Activated CD4-positive, CD25-positive, alpha-beta regulatory T cell treated with anti-CD3 and anti-CD28 coated beads, Interleukin-2, amount 50 U/mL, for 72 hours (primary cell): Measurements from ENCODE around the gene LSM2.

Source experiments
- DNase-seq: peaks from one replicate; pipeline ENCODE4 v3.0.0; 2021

The LSM2 gene

GRCh38 chr6:31775633-31776484, 30.9 kb downstream of the LSM2 start:
- DNase-seq = no peak

DNA sequence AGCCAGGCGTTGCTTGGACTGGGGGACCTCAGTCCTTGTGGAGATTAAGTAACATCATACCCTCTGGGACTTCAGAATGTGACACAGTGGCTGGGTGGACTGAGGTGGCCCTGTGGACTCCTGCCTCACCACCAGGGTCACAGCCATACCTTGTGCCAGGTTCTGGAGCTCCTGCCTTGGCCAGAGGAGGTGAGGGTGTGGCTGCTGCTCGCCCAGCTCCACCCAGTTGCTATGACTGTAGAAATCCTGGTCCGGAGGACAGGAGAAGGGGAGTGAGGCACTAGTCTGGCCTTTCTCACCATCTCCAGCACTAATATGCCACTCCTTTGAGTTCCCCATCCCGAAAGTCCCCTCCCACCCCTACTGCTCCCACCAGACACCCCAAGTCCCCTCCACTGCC, 31.6 kb downstream of the LSM2 start:
- no peak for DNase-seq

DNA sequence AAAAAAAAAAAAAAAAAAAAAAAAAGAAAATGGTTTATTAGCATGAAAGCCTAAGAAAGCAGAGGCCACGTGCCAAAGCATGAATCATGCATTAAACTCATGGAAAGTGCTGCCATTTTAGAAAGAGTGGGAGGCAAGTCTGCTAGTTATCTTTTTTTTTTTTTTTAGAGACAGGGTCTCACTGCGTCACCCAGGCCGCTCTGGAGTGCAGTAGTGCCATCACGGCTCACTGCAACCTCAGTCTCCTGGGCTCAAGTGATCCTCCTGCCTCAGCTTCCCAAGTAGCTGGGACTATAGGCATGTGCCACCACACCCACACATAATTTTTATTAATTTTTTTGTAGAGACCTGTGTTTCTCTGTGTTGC, 34.8 kb downstream of the LSM2 start:
- no peak for DNase-seq

- no peak for DNase-seq
Measured at GRCh38 chr6:31770860-31771259, 35.9 kb downstream of the LSM2 start.

GRCh38 chr6:31769684-31770371, 36.9 kb downstream of the LSM2 start:
- peak; percentile 78 for DNase-seq

GRCh38 chr6:31768363-31769257, 38.2 kb downstream of the LSM2 start:
- no peak for DNase-seq

DNA sequence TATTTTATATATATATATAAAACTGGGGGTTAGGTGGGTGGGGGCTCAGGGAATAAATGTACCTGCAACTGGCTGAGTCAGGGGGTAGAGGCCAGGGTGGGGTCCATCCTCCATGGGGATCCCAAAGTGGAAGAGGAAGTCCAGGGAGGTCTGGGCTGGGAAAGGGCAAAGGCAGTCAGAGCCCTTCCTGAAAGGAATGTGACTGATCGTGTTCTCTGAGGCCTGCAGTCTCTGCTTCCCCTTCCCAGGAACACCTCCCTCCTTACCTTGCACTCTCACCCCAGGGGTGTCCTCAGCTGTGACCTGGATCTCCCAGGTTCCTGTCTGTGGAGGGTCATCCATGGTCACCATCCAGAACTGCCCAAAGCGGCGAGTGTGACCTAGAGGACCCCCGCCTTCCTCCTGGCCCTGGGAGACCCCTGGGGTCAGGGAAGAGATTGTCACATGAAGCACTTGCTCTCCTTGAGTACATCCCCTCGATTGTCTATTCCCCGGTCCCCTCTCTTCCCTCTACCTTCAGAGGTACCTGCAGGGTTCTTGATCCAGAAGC, 39.6 kb downstream of the LSM2 start:
- no peak for DNase-seq

GRCh38 chr6:31765910-31766794, 40.6 kb downstream of the LSM2 start:
- no peak for DNase-seq

DNA sequence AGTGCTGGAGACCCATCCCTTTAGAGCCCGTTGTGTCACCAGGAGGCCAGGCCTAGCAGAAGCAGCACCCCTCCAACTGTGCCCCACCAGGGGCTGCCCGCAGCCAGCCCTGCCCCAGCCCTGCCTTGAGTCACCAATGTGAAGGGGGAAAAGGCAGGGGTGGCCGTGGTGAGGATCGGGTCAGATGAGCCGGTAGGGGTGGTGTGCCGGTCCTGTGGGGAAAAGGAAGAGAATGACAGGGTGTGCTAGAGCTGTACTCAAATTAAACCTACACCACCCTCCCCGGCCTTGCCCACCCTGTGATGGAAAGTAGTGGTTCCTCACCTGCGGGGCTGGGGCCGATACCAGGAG, 41.2 kb downstream of the LSM2 start:
- DNase-seq = no peak

DNA sequence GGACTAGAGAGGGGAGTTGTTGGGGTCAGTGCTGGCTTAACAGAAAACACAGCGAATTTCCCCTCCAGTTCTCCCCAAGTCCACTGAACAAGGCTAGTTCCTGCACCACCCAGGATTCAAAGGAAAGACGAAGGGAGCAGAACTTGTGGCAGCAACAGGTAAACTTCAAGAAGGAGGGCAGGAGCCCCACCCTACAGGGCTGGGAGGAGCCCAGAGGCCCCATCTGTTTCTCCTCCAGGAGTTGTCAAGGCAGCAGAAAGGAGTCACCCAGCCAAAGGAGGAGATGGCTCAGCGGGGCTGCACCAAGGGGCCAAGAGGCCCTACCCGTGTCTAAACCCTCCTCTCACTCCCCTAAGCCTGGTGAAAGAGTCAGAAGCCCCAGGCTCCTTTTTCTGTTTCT, 42.6 kb downstream of the LSM2 start:
- no peak for DNase-seq

DNA sequence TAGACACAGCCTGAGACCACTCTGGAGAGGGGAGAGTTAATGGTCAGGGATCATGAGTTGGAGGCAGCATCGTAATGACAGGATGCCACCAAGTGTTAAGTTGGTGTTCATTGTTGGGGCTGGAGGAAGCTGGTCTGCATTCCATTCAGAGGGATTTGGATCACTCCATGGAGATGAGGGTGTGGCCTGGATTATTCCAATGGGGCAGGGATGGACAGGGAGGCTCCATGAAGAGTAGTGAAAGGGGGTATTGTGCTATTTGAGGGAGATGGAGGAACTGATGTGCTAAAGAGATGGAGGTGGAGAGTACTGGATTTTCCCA, 43.2 kb downstream of the LSM2 start:
- no peak for DNase-seq

- no peak for DNase-seq
Measured at GRCh38 chr6:31762878-31763618, 43.7 kb downstream of the LSM2 start.

- DNase-seq = no peak
Measured at GRCh38 chr6:31762356-31762755, 44.4 kb downstream of the LSM2 start, which contains the start of gene SAPCD1. SAPCD1 (plus strand) TSS chr6:31762656; CDS start chr6:31763055, 399 bp downstream.

GRCh38 chr6:31761343-31761742, 45.4 kb downstream of the LSM2 start:
- DNase-seq = no peak

DNA sequence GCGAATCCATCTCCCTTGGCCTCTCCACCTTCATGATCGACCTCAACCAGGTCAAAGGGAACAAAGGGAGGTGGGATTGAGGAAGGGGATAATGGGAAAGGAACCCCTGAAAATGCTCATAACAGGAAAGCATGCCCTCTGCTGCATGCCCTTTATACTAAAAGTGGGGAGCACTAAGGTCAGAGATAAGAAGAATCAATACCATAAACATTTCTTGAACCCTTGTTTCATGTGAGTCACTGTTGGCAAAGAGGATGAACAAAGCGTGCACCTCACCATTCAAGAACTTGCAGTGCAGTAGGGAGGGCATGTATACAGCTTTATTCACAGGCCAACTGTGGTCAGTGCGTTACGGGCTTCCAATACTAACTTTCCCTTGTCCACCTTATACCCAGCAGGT, 46.0 kb downstream of the LSM2 start:
- no peak for DNase-seq

DNA sequence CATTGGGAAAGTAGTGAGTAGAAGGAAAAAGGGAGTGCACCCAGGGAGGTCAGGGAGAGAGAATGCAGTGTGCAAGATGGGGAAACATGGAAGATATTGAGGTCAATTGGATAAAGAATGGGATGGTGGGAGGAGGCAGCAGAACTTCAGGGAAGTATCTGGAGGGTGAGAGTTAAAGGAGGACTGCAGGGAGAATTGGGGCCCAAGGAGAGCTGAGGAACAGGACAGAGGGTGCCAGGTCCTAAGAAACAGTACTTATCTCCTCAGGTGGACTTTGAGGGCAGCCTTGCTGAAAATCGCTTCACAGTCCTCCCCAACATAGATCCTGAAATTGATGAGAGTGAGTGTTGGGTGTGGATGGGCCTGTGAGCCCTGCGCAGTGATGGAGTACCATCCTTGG, 48.5 kb downstream of the LSM2 start:
- DNase-seq = no peak

GRCh38 chr6:31752739-31753319, 53.9 kb downstream of the LSM2 start:
- no peak for DNase-seq

DNA sequence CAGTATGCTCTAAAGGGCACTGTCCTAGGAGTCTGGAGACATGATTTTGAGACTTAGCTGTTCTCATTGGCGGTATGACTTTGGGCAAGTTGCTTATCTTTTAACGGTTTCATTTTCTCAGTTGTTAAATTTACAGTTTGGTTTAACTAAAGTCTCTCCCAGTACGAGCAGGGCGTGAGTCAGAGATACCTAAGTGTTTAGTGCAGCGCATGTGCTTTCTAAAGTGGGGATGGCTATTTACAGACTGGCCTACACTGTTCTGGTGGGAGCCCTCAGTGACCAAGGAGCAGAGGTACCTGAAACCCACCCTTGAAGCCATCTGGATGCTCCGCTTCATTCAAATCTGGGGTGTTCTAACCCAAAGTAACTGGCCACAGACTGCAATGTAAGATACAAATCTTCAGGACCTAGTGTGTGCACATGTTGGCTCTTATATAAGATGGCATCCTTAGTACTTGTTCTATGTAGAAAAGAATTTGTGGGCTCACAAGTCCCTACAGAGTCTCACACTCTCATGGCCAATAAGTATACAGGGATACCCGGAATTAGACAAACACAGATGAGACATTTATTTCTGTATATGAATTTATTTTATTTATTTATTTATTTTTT, 56.2 kb downstream of the LSM2 start:
- DNase-seq = no peak

- no peak for DNase-seq
Measured at GRCh38 chr6:31749301-31750036, 57.3 kb downstream of the LSM2 start.
